Measurements from ENCODE around the gene MEG3.

- TF ChIP-seq CTCF (conservative IDR thresholded peaks at IDR 0.05; ENCODE audit: low read length) (no peak), EZH2phosphoT487 (IDR thresholded peaks at IDR 0.05; ENCODE audit: borderline replicate concordance, low read depth, low read length) (no peak)
These were observed 58.5 kb downstream of the MEG3 start for GRCh38 chr14:100884456-100884855.

Measured in OCI-LY7 (cell line).